HG02973 (cell line): Measurements from ENCODE around the gene NIN.

ENCODE experiments used
- ATAC-seq: cut with Tn5 transposase; IDR thresholded peaks from one replicate; pipeline ENCODE4 v1.9.1; 2021; ENCODE audit warnings: moderate library complexity; ENCODE audit not compliant: unreplicated experiment

Gene NIN

GRCh38 chr14:50795909-50796308, 35.1 kb downstream of the NIN start:
- no peak for ATAC-seq

- no peak for ATAC-seq
Measured at GRCh38 chr14:50795142-50795541, 35.8 kb downstream of the NIN start.

GRCh38 chr14:50794068-50794645, 36.8 kb downstream of the NIN start:
- ATAC-seq, result no peak

- ATAC-seq, result no peak
Measured at GRCh38 chr14:50792634-50793068, 38.3 kb downstream of the NIN start.

DNA sequence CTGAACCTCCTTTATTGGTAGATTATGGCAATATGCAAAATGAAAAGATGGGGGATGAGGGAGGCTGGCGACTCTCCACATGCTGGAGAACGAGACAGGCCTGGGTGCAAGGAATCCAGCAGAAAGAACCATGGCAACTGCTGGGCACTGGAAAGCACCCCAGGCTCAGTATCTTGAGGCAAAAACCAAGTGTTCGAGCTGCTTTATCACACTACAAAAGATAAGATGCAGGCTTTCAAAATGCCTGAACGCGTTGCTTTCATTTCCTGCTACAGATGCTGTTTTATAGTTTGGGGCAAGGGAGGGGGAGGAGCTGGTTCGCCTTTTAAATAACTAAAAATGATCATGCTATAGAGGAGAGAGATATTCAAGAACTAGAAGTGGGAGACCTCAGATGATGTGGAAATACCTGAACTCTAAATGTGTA, 38.9 kb downstream of the NIN start:
- ATAC-seq, result no peak

- peak; percentile 26 for ATAC-seq
Measured at GRCh38 chr14:50791201-50791600, 39.8 kb downstream of the NIN start.

DNA sequence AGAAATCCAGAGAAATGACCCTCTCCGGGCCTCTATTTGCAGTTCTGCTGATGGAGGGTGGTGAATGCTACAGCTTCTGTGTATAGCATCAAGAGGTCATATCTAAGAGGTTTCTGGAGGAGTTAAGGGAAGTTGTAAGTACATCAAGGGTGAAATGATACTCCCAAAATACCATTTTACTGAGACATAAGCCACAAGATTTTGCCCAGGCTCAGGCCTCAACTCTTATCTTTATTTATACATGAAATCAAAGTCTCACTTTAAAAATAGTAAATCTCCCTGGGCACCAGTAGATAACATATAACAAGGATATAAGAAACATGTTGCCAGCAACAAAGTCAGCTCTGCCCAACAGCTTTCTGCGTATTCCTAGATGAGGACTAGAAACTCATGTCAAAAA, 40.4 kb downstream of the NIN start:
- ATAC-seq, result no peak

- ATAC-seq, result no peak
Measured at GRCh38 chr14:50786751-50787464, 44.1 kb downstream of the NIN start.

GRCh38 chr14:50785457-50786063, 45.4 kb downstream of the NIN start:
- no peak for ATAC-seq

GRCh38 chr14:50784683-50785456, 46.1 kb downstream of the NIN start:
- no peak for ATAC-seq

GRCh38 chr14:50783563-50783962, 47.4 kb downstream of the NIN start:
- ATAC-seq, result no peak

- no peak for ATAC-seq
Measured at GRCh38 chr14:50780393-50780792, 50.6 kb downstream of the NIN start.

GRCh38 chr14:50778721-50779483, 52.1 kb downstream of the NIN start:
- no peak for ATAC-seq

GRCh38 chr14:50776522-50776921, 54.4 kb downstream of the NIN start:
- ATAC-seq, result no peak

- ATAC-seq, result no peak
Measured at GRCh38 chr14:50775357-50775756, 55.6 kb downstream of the NIN start.

- no peak for ATAC-seq
Measured at GRCh38 chr14:50774542-50775267, 56.3 kb downstream of the NIN start.

- no peak for ATAC-seq
Measured at GRCh38 chr14:50773632-50774541, 57.1 kb downstream of the NIN start.

DNA sequence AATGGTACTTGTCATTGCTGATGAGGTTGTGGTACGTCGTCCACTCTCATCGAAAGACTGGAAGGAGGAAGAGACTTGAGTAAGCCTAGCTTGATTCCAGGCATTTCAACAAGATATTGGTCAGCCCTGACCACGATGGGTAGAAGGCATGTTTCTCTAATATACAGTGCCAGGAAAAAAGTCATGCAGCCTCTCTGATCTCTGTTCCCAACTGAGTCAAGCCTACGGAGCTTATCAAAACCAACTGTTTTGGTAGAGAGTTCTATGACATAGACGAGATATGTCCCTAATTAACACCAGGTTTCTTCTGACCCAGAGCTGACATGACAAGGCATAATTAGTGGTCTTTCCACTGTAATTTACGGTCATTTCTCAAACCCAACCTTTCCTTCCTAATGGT, 58.5 kb downstream of the NIN start:
- no peak for ATAC-seq

DNA sequence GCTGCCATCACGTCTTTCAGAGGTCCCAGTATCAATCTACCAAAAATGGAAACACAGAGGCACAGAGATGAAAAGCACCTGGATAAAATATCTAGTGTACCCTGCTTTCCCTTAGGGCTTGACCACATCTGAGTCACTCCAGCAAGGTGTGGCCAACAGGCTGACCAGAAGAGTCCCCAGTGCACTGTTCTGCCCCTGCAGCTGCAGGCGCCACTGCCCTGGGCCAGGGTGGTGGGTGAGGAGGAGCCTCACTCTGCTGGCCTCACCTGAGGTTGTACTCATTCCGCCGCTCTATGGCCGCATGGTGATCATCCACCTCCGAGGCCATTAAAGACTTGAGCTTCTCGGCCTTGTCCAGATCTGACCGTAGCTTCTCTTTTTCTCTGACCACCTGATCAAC, 60.4 kb downstream of the NIN start:
- no peak for ATAC-seq
